ENCODE data around the gene FAF1. TPM values are rescaled to one million over a fixed set of nuclear protein-coding genes. Genes with fewer than 3 reads are reported as not detected.
A peak's percentile ranks its signal among the peaks of the same experiment; 100 is the strongest.

Gene FAF1
- total and polyA plus RNA-seq, 4 donors, result 8.6 to 45.0 (median 18.2) TPM

- H3K36me3 ChIP-seq (ENCODE audit: control insufficient read depth in 4 of 4, insufficient read depth in 3 of 4, low read depth in 1 of 4, low read length in 3 of 4), result no peaks in the 10 kb centered on the region
- H3K27ac ChIP-seq (ENCODE audit: low read depth in 1 of 2, low read length in 2 of 2), result peak overlapping the region; percentile 72 to 81
- TF ChIP-seq HNF4G (IDR thresholded peaks at IDR 0.05) (peak; percentile 12), FOXA1 (IDR thresholded peaks at IDR 0.05) (no peak), REST (IDR thresholded peaks at IDR 0.05) (no peak), GABPA (IDR thresholded peaks at IDR 0.05 in 1 of 2, conservative IDR thresholded peaks at IDR 0.05 in 1 of 2) (no peak), TAF1 (conservative IDR thresholded peaks at IDR 0.05) (peak; percentile 22), ATF3 (IDR thresholded peaks at IDR 0.05) (no peak), SP1 (IDR thresholded peaks at IDR 0.05) (no peak), ZBTB33 (IDR thresholded peaks at IDR 0.05) (no peak)
- peak overlapping the region; percentile 78 to 89 (median 83) for H3K4me3 ChIP-seq (ENCODE audit: low read depth in 1 of 3, low read length in 3 of 3)
- H3K4me1 ChIP-seq (ENCODE audit: control insufficient read depth in 4 of 4, insufficient read depth in 4 of 4, low read length in 3 of 4), result peaks cover 0 to 23% (median 16%) of the 10 kb centered on the region in 4 donors
- H3K27me3 ChIP-seq (ENCODE audit: control insufficient read depth in 4 of 4, insufficient read depth in 4 of 4, low read length in 3 of 4), result no peaks in the 10 kb centered on the region
- peak; percentile 52 for DNase-seq (ENCODE audit: low spot score)
- H3K9ac ChIP-seq (ENCODE audit: low read depth in 1 of 2, low read length in 2 of 2), result peak overlapping the region; percentile 64 to 88
- no peaks in the 10 kb centered on the region for H3K9me3 ChIP-seq (ENCODE audit: control insufficient read depth in 4 of 4, low read length in 3 of 4)
- WGBS, result under 1% methylated on average over 63 of the region's 63 CpGs
Observed at GRCh38 chr1:50977575-50978143, 17.6 kb upstream of the FAF1 start.

GRCh38 chr1:50976890-50977574 lies 17.0 kb upstream of the FAF1 start:
- Histone ChIP-seq H3K9ac (ENCODE audit: low read depth in 1 of 2, low read length in 2 of 2) (peak overlapping the region; percentile 60 to 88), H3K27me3 (ENCODE audit: control insufficient read depth in 4 of 4, insufficient read depth in 4 of 4, low read length in 3 of 4) (no peaks in the 10 kb centered on the region), H3K36me3 (ENCODE audit: control insufficient read depth in 4 of 4, insufficient read depth in 3 of 4, low read depth in 1 of 4, low read length in 3 of 4) (no peaks in the 10 kb centered on the region), H3K4me3 (ENCODE audit: low read depth in 1 of 3, low read length in 3 of 3) (peak overlapping the region; percentile 50 to 89 (median 83)), H3K4me1 (ENCODE audit: control insufficient read depth in 4 of 4, insufficient read depth in 4 of 4, low read length in 3 of 4) (peaks cover 0 to 23% (median 16%) of the 10 kb centered on the region in 4 donors), H3K9me3 (ENCODE audit: control insufficient read depth in 4 of 4, low read length in 3 of 4) (no peaks in the 10 kb centered on the region), H3K27ac (ENCODE audit: low read depth in 1 of 2, low read length in 2 of 2) (peak overlapping the region; percentile 72 to 81)
- peak; percentile 39 for DNase-seq (ENCODE audit: low spot score)
- TF ChIP-seq YY1 (IDR thresholded peaks at IDR 0.05) (peak; percentile 39), FOXA2 (IDR thresholded peaks at IDR 0.05) (no peak), MAX (IDR thresholded peaks at IDR 0.05) (no peak), RXRA (IDR thresholded peaks at IDR 0.05) (peak; percentile 5 to 13), TAF1 (conservative IDR thresholded peaks at IDR 0.05) (peak; percentile 39)
- 2% methylated on average over 26 of the region's 26 CpGs for WGBS

Data from liver (tissue), 9 donors.